HG03159 (cell line): Measurements from ENCODE around the gene SAT1.

Experiments
- ATAC-seq: cut with Tn5 transposase; IDR thresholded peaks from one replicate; pipeline ENCODE4 v1.9.1; 2021; ENCODE audit warnings: mild to moderate bottlenecking, moderate library complexity; ENCODE audit not compliant: unreplicated experiment

The SAT1 gene

DNA sequence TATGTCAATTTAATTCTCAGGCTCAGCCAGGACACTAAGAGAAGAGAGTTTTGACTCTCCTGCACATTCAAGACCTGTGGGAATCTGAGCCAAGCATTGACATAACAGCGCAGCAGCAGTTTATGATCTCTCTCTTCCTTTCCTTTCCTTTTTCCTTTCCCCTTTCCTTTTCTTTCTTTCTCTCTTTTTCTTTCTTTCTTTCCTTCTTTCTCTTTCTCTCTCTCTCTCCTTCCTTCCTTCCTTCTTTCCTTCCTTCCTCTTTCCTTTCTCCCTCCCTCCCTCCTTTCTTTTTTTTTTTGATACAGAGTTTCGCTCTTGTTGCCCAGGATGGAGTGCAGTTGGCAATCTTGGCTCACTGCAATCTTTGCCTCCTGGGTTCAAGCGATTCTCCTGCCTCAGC, 21.6 kb downstream of the SAT1 start:
- ATAC-seq = no peak

DNA sequence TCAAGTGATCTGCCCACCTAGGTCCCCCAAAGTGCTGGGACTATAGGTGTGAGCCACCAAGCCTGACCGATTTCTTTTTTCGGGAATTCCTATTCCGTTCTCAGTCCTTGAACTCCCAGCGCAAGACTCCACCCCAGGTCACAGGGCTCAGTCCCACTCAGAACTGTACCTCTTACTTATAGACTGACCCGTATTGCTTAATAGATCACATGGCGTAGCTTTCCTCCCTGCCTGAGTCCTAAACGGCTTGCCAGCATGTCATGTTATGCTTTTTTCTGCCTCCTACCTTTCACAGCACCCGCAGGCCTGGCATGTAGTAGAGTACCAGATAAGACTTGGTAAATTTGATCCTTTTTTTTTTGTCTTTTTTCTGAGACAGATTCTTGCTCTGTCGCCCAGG, 22.4 kb downstream of the SAT1 start:
- ATAC-seq = no peak

DNA sequence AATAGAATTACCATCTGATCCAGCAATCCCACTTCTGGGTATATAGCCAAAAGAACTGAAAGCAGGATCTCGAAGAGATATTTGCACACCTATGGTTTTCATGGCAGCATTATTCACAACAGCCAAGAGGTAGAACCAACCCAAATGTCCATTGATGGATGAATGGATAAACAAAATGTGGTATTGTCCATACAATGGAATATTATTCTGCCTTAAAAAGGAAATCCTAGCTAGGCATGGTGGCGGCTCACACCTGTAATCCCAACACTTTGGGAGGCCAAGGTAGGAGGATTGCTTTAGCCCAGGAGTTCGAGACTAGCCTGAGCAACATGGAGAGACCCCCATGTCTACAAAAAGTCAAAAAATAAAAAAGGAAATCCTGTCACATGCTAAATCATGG, 27.3 kb downstream of the SAT1 start:
- ATAC-seq = no peak

DNA sequence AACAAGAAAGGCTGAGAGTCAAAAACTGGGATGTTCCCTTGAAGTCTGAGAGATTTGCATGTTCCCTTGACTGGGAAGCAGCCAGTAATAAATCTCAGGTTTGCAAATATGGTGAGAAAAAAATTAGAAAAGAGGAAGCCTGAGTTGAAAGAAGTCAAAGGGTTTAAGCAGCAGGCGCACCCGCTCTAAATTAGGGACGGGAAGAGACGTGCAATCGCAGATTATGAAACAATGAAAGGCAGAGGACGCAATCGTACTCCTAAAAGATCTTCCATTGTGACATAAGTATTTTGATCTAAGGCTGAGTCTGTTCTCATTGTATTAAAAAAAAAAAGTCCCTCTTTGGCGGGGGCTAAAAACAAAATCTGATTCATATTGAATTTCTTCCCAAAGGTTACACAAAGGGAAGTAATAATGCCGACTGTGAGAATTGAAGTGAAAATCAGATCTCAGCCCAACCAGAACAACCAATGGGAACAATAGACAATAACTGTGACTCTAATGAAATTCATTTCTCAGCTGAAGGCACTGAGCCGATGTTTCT, 28.2 kb downstream of the SAT1 start:
- no peak for ATAC-seq

DNA sequence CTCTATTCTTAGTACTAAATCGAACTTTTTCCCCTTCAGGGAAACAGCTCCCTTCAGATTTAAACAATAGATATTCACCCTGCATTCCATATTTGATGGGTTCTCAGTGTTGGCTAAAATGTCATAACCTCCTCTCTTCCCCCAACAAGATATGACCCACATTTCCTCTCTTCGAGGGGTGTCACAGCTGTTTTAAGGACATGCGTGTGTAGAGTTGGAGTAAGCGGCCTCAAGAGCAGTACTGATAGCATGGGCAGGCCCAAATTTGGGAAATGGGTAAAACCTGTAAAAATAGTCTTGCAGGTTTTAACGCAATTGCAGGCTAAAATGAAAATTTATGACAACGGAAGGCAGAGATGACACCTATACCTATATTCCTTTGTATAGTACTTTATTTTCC, 28.7 kb downstream of the SAT1 start:
- ATAC-seq = no peak

DNA sequence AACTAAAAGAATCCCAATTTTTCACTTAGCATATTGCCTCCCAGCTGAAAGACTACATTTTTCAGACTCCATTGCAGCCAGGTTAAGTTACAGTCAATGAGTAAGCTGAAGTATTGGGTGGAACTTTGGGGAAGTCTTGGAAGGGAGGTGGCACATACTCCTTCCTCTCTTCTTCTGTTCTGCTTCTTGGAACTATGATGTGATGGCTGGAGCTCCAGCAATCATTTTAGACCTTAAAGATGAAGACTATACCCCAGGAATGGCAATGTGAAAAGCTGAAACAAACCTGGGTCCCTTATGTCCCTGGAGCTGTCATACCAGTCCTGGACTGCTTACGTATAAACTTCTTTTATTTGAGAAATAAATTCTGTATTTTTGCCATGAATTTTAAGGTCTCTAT, 30.8 kb downstream of the SAT1 start:
- no peak for ATAC-seq

DNA sequence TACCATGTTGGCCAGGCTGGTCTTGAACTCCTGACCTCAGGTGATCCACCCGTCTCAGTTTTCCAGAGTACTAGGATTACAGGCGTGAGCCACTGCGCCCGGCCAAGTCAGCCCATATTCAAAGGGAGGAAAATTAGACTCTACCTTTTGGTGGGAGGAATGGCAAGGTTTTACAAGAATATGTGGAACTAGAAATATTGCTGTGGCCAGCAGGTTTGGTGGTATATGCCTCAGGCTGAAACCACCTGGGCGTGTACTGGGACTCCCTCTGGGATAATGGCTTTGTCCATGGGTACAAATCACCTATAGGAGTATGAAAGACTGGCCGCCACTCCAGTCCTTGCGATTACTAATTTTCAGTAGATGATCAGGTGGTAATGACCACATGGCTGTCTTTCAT, 32.4 kb downstream of the SAT1 start:
- no peak for ATAC-seq

DNA sequence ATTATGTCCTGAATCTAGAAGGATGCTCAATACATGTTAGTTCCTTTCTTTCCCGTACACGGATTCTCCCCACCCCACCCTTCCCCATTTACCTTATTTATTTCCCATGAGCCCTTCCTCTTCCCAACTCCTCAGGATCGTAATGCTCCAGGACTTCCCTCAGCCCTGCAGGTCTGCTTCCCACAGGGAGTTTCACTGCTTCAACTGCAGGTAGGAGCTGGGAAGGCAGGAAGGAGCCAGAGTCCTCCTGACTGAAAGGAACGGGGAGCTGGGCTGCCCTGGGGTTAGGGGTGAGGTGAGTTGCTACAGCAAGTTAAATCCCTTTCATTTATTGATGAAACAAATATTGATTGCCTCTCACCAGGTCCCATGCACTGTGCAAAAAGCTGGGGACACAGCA, 33.2 kb downstream of the SAT1 start:
- no peak for ATAC-seq

DNA sequence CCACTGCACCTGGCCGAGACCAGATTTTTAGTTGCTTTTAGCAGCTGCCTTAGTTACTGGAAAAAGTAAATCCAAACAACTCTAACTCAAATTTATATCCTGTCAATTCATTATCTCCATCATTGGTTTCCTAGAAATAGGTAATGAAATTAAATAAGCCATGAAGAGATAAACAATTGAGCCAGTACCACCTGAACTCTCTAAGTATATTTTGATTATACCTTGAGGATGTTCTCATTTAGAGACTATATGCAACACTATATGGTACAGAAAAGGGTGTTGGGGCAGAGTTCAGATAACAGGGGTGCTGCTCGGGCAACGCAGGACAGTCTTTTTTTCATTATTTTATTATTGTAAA, 35.0 kb downstream of the SAT1 start:
- ATAC-seq = no peak

DNA sequence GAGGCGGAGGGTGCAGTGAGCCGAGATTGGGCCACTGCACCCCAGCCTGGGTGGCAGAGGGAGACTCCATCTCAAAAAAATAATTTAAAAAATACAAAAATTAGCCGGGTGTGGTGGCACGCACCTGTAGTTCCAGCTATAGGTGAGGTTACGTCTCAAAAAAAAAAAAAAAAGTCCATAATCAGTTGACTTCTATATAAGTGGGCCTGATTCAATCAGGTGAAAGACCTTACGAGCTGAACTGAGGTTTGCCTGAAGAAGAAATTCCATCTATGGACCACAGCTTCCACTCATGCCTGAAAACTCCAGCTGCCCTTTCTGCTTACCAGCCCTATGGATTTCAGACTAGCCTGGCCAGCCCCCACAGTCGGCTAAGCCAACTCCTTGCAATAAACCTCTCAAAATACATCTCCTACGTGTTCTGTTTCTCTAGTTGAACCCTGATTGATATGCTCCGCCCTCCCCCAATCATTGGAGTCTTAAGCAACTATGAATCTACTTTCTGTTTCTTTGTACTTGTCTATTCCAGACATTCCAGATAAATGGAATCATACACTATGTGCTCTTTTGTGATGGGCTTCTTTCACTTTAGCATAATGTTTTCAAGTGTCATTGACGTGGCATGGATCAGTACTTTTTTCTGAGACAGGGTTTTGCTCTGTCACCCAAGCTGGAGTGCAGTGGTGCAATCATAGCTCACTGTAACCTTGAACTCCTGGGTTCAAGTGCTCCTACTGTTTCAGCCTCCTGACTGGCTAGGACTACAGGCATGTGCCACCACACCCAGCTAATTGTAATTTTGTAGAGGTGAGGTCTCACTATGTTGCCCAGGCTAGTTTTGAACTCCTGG, 36.6 kb downstream of the SAT1 start:
- ATAC-seq = no peak

DNA sequence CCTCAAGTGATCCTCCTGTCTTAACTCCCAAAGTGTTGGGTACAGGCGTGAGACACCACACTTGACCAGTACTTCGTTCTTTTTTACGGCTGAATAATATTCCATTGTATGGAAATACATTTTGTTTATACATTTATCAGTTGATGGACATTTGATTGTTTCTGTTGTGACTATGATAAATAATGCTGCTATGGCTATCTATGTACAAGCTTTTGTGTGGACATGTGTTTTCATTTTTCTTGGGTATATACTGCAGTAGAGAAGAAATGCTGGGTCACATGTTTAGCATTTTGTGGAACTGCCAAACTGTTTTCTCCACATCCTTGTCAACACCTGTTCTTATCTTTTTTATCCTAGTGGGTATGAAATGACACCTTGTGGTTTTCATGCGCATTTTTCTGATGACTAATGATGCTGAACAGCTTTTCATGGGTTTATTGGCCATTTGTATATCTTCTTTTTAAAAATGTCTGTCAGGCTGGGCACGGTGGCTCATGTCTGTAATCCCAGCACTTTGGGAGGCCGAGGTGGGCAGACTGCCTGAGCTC, 37.3 kb downstream of the SAT1 start:
- ATAC-seq = no peak

DNA sequence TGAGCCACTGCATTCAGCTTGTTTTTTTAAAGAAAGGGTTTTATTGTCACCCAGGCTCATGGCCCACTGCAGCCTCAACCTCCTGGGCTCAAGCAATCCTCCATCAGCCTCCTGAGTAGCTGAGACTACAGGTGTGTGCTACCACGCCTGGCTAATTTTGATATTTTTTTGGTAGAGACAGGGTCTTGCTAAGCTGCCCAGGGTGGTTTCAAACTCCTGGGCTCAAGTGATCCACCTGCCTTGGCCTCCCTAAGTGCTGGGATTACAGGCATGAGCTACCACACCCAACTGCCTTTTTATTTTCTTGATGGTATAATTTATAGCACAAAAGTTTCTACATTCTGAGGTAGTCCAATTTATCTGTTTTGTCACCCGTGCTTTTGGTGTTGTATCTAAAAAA, 38.9 kb downstream of the SAT1 start:
- ATAC-seq = no peak

DNA sequence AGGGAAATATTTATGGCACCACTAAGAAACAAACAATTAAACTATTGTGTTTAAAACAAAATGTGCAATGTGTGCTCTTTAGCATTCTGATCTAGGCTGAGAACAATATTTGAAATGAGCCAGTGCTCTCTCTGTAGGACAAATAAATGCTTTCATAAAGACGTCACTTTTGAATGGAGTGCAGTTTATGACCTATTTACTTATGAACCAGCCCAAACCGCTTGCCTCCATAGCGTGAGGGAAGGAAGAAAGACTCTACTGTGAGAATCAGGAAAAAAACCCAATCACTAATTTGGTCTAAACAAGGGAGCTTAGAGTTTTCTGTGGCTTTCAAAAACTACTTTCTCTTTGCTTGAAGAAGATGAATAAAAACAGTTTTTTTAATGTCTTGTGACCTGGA, 39.4 kb downstream of the SAT1 start:
- no peak for ATAC-seq

DNA sequence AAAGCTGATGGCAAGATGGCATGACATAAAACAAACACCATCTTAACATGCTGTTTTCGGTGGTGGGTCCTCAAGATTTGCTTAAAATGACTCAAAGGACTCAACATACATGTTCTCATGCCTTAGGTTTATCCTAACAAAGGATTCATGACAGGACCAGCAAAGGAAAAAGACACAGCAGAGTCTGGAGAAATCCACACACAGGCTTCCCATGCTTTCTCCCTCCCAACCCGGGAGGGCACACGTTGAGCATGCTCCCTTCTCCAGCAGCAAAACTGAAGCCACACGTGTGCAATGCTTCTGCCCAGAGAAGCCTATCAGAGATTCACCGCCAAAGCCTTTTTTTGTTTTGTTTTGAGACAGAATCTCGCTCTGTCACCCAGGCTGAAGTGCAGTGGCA, 39.9 kb downstream of the SAT1 start:
- ATAC-seq = no peak

DNA sequence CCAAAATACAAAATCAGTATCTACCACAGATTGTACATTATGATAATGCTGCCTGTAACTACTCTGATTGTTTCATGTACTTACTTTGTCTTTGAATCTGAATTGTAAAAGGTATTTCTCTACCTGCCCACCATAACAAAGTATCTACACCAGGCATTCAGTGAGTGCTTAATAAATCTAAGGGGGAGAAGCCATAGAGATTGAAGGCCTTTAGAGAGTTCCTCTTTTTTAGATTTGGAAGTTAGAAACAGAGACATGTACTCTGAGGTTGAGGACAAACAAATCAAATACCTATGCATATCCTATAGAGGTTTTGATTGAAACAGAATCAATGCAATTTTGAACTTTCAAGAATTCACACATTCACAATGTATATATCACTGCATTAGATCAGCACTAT, 42.7 kb downstream of the SAT1 start:
- ATAC-seq = no peak

DNA sequence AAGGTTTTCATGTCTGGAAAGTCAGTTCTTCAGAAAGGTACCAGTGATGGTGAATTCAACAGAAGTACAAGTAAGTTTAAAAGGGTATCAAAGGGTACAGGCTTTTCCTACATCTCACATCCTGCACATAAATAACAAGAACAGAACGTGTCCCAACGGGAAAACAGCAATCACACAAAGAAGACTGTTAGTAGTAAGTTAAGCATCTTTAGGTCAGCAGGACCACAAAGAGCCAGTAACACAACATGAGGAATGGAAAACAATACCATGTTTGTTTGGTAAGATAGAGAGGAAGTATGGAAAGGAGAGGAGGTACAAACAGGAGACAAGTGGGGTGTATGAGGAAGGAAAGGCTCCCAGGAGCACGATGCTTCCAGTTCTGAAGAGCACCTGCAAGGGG, 43.2 kb downstream of the SAT1 start:
- ATAC-seq = no peak

DNA sequence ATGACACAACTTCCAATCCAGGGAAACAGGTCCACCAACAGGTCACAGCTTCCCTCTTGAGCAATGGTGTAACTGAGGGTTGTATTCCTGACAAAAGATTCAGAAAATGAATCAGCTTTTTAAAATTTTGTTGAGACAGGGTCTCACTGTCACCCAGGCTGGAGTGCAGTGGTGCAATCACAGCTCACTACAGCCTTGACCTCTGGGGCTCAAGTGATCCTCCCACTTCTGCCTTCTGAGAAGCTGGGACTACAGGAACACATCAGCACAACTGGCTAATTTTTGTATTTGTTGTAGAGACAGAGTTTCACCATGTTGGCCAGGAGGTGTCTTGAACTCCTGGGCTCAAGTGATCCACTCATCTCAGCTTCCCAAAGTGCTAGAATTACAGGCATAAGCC, 43.7 kb downstream of the SAT1 start:
- no peak for ATAC-seq

DNA sequence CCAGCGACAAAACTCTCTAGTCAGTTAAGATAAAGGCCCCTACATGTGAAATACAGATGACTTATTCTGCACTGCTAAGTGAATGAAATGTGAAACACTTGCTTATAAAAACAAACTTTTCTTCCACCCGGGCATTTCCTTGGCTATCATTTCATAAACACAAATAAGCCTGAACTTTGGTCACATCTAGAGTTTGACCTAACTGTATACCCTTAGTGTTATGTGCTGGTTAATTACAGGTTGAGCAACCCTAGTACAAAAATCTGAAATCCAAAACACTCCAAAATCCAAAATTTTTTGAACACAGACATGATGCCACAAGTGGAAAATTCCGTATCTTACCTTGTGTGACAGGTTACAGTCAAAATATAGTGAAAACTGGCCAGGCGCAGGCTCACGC, 45.9 kb downstream of the SAT1 start:
- no peak for ATAC-seq

DNA sequence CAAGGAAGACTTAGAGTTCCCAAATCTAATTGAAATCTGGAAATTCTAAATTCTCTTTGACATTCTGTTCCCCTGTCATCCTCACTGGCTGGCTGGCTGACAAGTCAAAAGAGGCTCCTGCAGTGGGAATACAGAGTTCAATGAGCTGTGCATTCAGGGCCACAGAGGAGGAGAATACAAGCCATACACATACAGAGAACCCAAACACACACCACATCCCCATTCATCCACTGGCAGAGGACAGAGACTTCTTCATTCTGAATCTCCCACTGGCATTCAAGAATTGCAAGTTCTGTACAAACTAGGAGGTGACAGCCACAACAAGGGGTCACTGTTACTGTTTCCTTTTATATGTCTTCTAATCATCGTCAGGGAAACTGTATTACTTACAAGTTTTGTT, 49.7 kb downstream of the SAT1 start:
- no peak for ATAC-seq
